K562 (cell line): Measurements from ENCODE around the gene MMP17. TPM values are rescaled to one million over a fixed set of nuclear protein-coding genes. Genes with fewer than 3 reads are reported as not detected.
A peak's percentile ranks its signal among the peaks of the same experiment; 100 is the strongest.

Source experiments
- ATAC-seq: fragments of 200-7000 bp; cut with Tn5 transposase; 3 replicates; pipeline ENCODE4 v1.9.1; 2020; ENCODE audit warnings: moderate library complexity
- BruUV-seq: library from RNA; stranded (reverse); fragments of 400-500 nt; replicated peaks from 2 replicates; lab custom pipeline; 2021; lab: Mats Ljungman, UMichigan
- CTCF ChIA-PET: fragments of 300-600 bp; formaldehyde crosslinking; extraction: SDS; loops from one replicate; lab custom pipeline; 2021; ENCODE audit warnings: low intra/inter-chr PET ratio; lab: Yijun Ruan, JAX
- POLR2A ChIA-PET: fragments of 300-600, 350-650 bp; sonication (Branson Sonifier 250); formaldehyde crosslinking; extraction: SDS; loops from one replicate; lab custom pipeline; 2021; ENCODE audit warnings: antibody characterized with exemption, inconsistent platforms; lab: Yijun Ruan, JAX
- DNase-seq, 4 experiments: peaks; one replicate each; pipeline versions ENCODE4 v3.0.0 to v3.0.0-alpha.2; 2011 to 2018; ENCODE audit warnings: low spot score in 3 of 4, mixed read lengths in 3 of 4; ENCODE audit errors: extremely low read depth in 1 of 4
- FAIRE-seq: peaks from 2 replicates; lab custom pipeline; 2011; peaks lifted over from hg19 to GRCh38; lab: Jason Lieb, UNC
- H2AFZ ChIP-seq: 2 replicates; pipeline ENCODE4 v1.6.0; 2011; ENCODE audit warnings: low read depth, low read length, control low read depth, inconsistent platforms
- H3K27ac ChIP-seq: fragments of 200-600 bp; 3 replicates; pipeline ENCODE4 v1.8.0; 2011; ENCODE audit warnings: low read depth, mild to moderate bottlenecking, control low read depth, inconsistent platforms, low read length, moderate library complexity, mixed read lengths; ENCODE audit errors: extremely low read depth
- H3K27me3 ChIP-seq, 2 experiments: fragments of 300-600 bp in 1 of 2; 2 replicates in 1 of 2; 3 replicates in 1 of 2; pipeline versions ENCODE4 v1.6.0 to v1.8.0; 2011; ENCODE audit warnings: inconsistent platforms in 2 of 2, low read length in 2 of 2, mild to moderate bottlenecking in 1 of 2, mixed read lengths in 1 of 2, moderate library complexity in 1 of 2; ENCODE audit not compliant: control insufficient read depth in 2 of 2, insufficient read depth in 2 of 2
- H3K36me3 ChIP-seq: fragments of 300-600 bp; 3 replicates; pipeline ENCODE4 v1.8.0; 2011; ENCODE audit warnings: mild to moderate bottlenecking, low read length, inconsistent platforms; ENCODE audit not compliant: control insufficient read depth, insufficient read depth
- H3K4me1 ChIP-seq, 2 experiments: fragments of 200-600 bp in 1 of 2; replicated peaks in 1 of 2; 2 replicates in 1 of 2; 3 replicates in 1 of 2; pipeline versions ENCODE4 v1.5.1 to v1.8.0; 2011; ENCODE audit warnings: inconsistent platforms in 2 of 2, low read length in 2 of 2, mild to moderate bottlenecking in 1 of 2, mixed read lengths in 1 of 2, moderate library complexity in 1 of 2; ENCODE audit not compliant: control insufficient read depth in 2 of 2, insufficient read depth in 2 of 2
- H3K4me2 ChIP-seq: 2 replicates; pipeline ENCODE4 v1.6.1; 2011; ENCODE audit warnings: low read length, control low read depth, inconsistent platforms, mixed read lengths; ENCODE audit not compliant: insufficient read depth
- H3K4me3 ChIP-seq: fragments of 200-600 bp; sonication (generic), shearing (Covaris generic); 2 replicates; pipeline ENCODE4 v1.5.1; 2016; ENCODE audit warnings: control low read depth, inconsistent platforms
- H3K79me2 ChIP-seq: fragments of 200-600 bp; 3 replicates; pipeline ENCODE4 v1.8.0; 2011; ENCODE audit warnings: low read length, inconsistent platforms; ENCODE audit not compliant: control insufficient read depth, insufficient read depth
- H3K9ac ChIP-seq, 2 experiments: 2 replicates each; pipeline versions ENCODE4 v1.6.0 to v1.6.1; 2011; ENCODE audit warnings: low read depth in 2 of 2, low read length in 2 of 2, control low read depth in 1 of 2, inconsistent platforms in 1 of 2, mild to moderate bottlenecking in 1 of 2, mixed read lengths in 1 of 2; ENCODE audit not compliant: insufficient read depth in 1 of 2
- H3K9me1 ChIP-seq: one replicate; pipeline ENCODE4 v1.6.0; 2011; ENCODE audit warnings: inconsistent platforms, mild to moderate bottlenecking, low read length, moderate library complexity; ENCODE audit not compliant: control insufficient read depth, insufficient read depth
- H3K9me3 ChIP-seq: replicated peaks from 2 replicates; pipeline ENCODE4 v1.5.1; 2011; ENCODE audit warnings: low read depth, low read length, inconsistent platforms; ENCODE audit not compliant: control insufficient read depth, insufficient read depth
- H4K20me1 ChIP-seq: replicated peaks from 2 replicates; pipeline ENCODE4 v1.6.1; 2011; ENCODE audit warnings: low read length, inconsistent platforms, mixed read lengths; ENCODE audit not compliant: control insufficient read depth, insufficient read depth
- BCOR ChIP-seq: fragments of 450-650 bp; IDR thresholded peaks from 2 replicates; pipeline ENCODE4 v1.6.1; 2016
- FOXK2 ChIP-seq, 2 experiments: fragments of 450-650 bp; IDR thresholded peaks in 1 of 2; conservative IDR thresholded peaks in 1 of 2; 2 replicates each; pipeline ENCODE4 v1.6.1; 2016; ENCODE audit warnings: low read depth in 2 of 2, mild to moderate bottlenecking in 1 of 2
- HIVEP1 ChIP-seq: fragments of 250-450 bp; sonication (Bioruptor Pico); IDR thresholded peaks from 2 replicates; pipeline ENCODE4 v1.4.0; 2020; ENCODE audit warnings: mild to moderate bottlenecking
- THRAP3 ChIP-seq: fragments of 450-650 bp; IDR thresholded peaks from 2 replicates; pipeline ENCODE4 v1.6.1; 2016; ENCODE audit warnings: mild to moderate bottlenecking, inconsistent platforms, borderline replicate concordance
- ZBTB11 ChIP-seq, 3 experiments: fragments of 200-800 bp in 1 of 3; fragments of 250-450 bp in 1 of 3; fragments of 450-650 bp in 1 of 3; sonication (Bioruptor Pico) in 1 of 3; sonication (Bioruptor generic) in 1 of 3; formaldehyde crosslinking in 1 of 3; IDR thresholded peaks; 2 replicates each; pipeline versions ENCODE4 v1.6.1 to v1.8.0; 2016 to 2022; ENCODE audit warnings: mild to moderate bottlenecking in 2 of 3, missing genetic modification characterization in 2 of 3, missing compliant biosample characterization in 1 of 3, moderate library complexity in 1 of 3
- ZFP36 ChIP-seq: fragments of 150-350 bp; IDR thresholded peaks from 2 replicates; pipeline ENCODE4 v1.6.1; 2018; ENCODE audit warnings: low read length, low read depth; ENCODE audit not compliant: partially characterized antibody
- ZNF436 ChIP-seq: fragments of 250-450, 450-650 bp; sonication (Bioruptor Pico); formaldehyde crosslinking; IDR thresholded peaks from 2 replicates; pipeline ENCODE4 v1.7.0; 2020; ENCODE audit warnings: mild to moderate bottlenecking
- WGBS: fragments of 100-300 bp; shearing (Covaris generic); methylation state at CpG from one replicate; pipeline ENCODE4 v1.1.6; 2016; ENCODE audit warnings: low coverage, mixed read lengths; ENCODE audit not compliant: insufficient coverage; ENCODE audit errors: missing lambda C conversion rate; 5-methylcytosine and 5-hydroxymethylcytosine counted together
- in situ Hi-C: fragments of 300-500 bp; cut with MboI; formaldehyde crosslinking; loops from 4 replicates; pipeline ENCODE4 v1.15.0; 2018; ENCODE audit warnings: inconsistent platforms, mixed read lengths
- intact Hi-C: fragments of 100-400 bp; cut with micrococcal nuclease; formaldehyde crosslinking; loops from 2 replicates; pipeline ENCODE4 v1.14.2; 2022
- polyA plus RNA-seq, 8 experiments: library from polyadenylated mRNA; depleted of rRNA in 4 of 8; stranded (reverse) in 5 of 8; unstranded in 3 of 8; fragments of >200 nt; fragmentation: Nextera tagmentation in 2 of 8; fragmentation: Illumina TruSeq in 1 of 8; extraction: Ambion mirVana in 2 of 8; extraction: Trizol in 1 of 8; gene quantifications; 2 replicates each; pipeline versions ENCODE4 v1.2.1 to v1.2.3, GENCODE V29; 2011 to 2014; ENCODE audit warnings: inconsistent platforms in 1 of 8, missing spikeins in 1 of 8
- total RNA-seq, 7 experiments: library from RNA; depleted of rRNA in 6 of 7; stranded (reverse); fragments of >200 nt in 6 of 7; fragmentation: Illumina TruSeq in 2 of 7; extraction: Trizol in 2 of 7; gene quantifications; 2 replicates each; pipeline versions ENCODE4 v1.2.1 to v1.2.3, GENCODE V29; 2011 to 2021; ENCODE audit warnings: low replicate concordance in 1 of 7

MMP17 gene
- total and polyA plus RNA-seq, 9 of the 15 experiments (the other 6 are each of a cell fraction or from before 2014, with no cell fraction given) = 1.1 to 21.2 (median 17.1) TPM; not detected in 2

GRCh38 chr12:131835616-131836171 is 7.5 kb downstream of the MMP17 start:
- ATAC-seq (no peak), DNase-seq (no peak), FAIRE-seq (peak; percentile 67)
- Histone ChIP-seq H3K4me1 (peaks cover 2 to 61% of the 10 kb centered on the region in 2 experiments; a peak in 3 of 5 replicates), H3K27me3 (no peaks in the 10 kb centered on the region), H3K4me3 (no peak overlapping the region), H3K9me1 (no peaks in the 10 kb centered on the region), H3K9ac (no peak overlapping the region), H4K20me1 (peaks cover 23% of the 10 kb centered on the region; the same call in 1 of the 2 replicates), H3K27ac (no peak overlapping the region), H3K4me2 (no peak overlapping the region), H3K9me3 (no peaks in the 10 kb centered on the region), H3K79me2 (peaks cover 3% of the 10 kb centered on the region; the same call in 2 of the 3 replicates), H3K36me3 (no peaks in the 10 kb centered on the region), H2AFZ (no peak overlapping the region)
- 25% methylated on average over 7 of the region's 7 CpGs for WGBS
- in situ Hi-C loops = loop anchor here (10.0 kb wide), 1 partner anchor 731 kb away; no protein-coding TSS in a partner anchor
- CTCF ChIA-PET = interaction anchor here (0.6 to 1.2 kb wide), 3 partner anchors 144 to 753 kb away, joined by 4 to 8 read pairs (median 4); no protein-coding TSS in a partner anchor
- BruUV-seq = no TSS peak
- intact Hi-C loops = loop anchor here (2.0 to 10.0 kb wide), 4 partner anchors 113 to 1071 kb away; partner anchors contain the start of gene EP400
- POLR2A ChIA-PET = interaction anchor here (0.7 to 1.4 kb wide), 3 partner anchors 10 to 213 kb away, joined by 3 to 4 read pairs (median 3); no protein-coding TSS in a partner anchor
- peak; percentile 95 for TF ChIP-seq ZFP36
- TF ChIP-seq ZNF436 (CRISPR knock-in tag) = peak; percentile 75; the same call in 1 of the 2 replicates
- no peak for TF ChIP-seq FOXK2 (conservative IDR thresholded peaks at IDR 0.05 in 1 of 2, IDR thresholded peaks at IDR 0.05 in 1 of 2; ENCODE audit: low read depth in 2 of 2)
- 0 out of 2 replicates have a peak, but pooled peaks have one; percentile 32 for TF ChIP-seq BCOR
- 0 out of 6 replicates have a peak, but pooled peaks of 1 of the 3 experiments have one; percentile 5 for TF ChIP-seq ZBTB11 (CRISPR knock-in tag; IDR thresholded peaks at IDR 0.05)
- TF ChIP-seq THRAP3 = no peak
- no peak for TF ChIP-seq HIVEP1
